22Rv1 (cell line): ENCODE data around the gene DNAH5.

Experiments
- H3K27ac ChIP-seq: fragments of 450-650 bp; 2 replicates; pipeline ENCODE4 v1.5.1; 2017
- CTCF ChIP-seq: fragments of 450-650 bp; IDR thresholded peaks from 2 replicates; pipeline ENCODE4 v1.5.1; 2017; ENCODE audit warnings: mild to moderate bottlenecking
- ZFX ChIP-seq: fragments of 450-650 bp; IDR thresholded peaks from 2 replicates; pipeline ENCODE4 v1.6.1; 2017; ENCODE audit warnings: antibody characterized with exemption, borderline replicate concordance

The DNAH5 gene

DNA sequence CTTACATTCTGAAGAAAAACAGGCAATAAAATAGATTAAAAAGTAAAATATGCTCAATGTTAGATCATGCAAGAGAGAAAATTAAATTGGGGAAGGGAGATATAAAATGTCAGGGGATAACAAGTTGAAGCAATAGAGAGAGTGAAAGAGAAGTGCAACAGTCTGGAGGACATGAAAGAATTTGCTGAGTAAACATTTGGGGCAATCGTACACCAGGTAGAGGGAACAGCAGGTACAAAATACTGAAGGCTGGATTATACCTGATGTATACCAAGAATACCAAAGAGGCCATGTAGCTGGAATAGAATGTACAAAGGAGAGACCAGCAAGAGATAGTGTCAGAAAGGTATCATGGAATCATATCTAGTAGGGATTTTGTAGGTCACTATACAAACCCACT lies 300.8 kb downstream of the DNAH5 start:
- no peak for TF ChIP-seq CTCF
- TF ChIP-seq ZFX = no peak
- H3K27ac ChIP-seq = no peak overlapping the region

GRCh38 chr5:13643196-13643595 lies 301.3 kb downstream of the DNAH5 start:
- no peak overlapping the region for H3K27ac ChIP-seq
- TF ChIP-seq ZFX (no peak), CTCF (no peak)
